HL-60 (cell line): ENCODE data around the gene IBA57.

Experiments
- POLR2AphosphoS5 ChIP-seq: IDR thresholded peaks from 2 replicates; pipeline ENCODE4 v1.6.1; 2012; ENCODE audit warnings: low read depth
- TF ChIP-seq, protein P1 (sequence below): IDR thresholded peaks from one replicate; pipeline ENCODE4 v1.5.1; 2011; ENCODE audit warnings: low read length, control low read depth, inconsistent platforms; ENCODE audit not compliant: insufficient read depth
- TF ChIP-seq, protein P2 (sequence below): IDR thresholded peaks from 2 replicates; pipeline ENCODE4 v1.6.1; 2012; ENCODE audit warnings: low read depth; ENCODE audit not compliant: insufficient replicate concordance

- TF ChIP-seq, protein P1, sequence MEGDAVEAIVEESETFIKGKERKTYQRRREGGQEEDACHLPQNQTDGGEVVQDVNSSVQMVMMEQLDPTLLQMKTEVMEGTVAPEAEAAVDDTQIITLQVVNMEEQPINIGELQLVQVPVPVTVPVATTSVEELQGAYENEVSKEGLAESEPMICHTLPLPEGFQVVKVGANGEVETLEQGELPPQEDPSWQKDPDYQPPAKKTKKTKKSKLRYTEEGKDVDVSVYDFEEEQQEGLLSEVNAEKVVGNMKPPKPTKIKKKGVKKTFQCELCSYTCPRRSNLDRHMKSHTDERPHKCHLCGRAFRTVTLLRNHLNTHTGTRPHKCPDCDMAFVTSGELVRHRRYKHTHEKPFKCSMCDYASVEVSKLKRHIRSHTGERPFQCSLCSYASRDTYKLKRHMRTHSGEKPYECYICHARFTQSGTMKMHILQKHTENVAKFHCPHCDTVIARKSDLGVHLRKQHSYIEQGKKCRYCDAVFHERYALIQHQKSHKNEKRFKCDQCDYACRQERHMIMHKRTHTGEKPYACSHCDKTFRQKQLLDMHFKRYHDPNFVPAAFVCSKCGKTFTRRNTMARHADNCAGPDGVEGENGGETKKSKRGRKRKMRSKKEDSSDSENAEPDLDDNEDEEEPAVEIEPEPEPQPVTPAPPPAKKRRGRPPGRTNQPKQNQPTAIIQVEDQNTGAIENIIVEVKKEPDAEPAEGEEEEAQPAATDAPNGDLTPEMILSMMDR = no peak
- no peak for TF ChIP-seq POLR2AphosphoS5
- TF ChIP-seq, protein P2, sequence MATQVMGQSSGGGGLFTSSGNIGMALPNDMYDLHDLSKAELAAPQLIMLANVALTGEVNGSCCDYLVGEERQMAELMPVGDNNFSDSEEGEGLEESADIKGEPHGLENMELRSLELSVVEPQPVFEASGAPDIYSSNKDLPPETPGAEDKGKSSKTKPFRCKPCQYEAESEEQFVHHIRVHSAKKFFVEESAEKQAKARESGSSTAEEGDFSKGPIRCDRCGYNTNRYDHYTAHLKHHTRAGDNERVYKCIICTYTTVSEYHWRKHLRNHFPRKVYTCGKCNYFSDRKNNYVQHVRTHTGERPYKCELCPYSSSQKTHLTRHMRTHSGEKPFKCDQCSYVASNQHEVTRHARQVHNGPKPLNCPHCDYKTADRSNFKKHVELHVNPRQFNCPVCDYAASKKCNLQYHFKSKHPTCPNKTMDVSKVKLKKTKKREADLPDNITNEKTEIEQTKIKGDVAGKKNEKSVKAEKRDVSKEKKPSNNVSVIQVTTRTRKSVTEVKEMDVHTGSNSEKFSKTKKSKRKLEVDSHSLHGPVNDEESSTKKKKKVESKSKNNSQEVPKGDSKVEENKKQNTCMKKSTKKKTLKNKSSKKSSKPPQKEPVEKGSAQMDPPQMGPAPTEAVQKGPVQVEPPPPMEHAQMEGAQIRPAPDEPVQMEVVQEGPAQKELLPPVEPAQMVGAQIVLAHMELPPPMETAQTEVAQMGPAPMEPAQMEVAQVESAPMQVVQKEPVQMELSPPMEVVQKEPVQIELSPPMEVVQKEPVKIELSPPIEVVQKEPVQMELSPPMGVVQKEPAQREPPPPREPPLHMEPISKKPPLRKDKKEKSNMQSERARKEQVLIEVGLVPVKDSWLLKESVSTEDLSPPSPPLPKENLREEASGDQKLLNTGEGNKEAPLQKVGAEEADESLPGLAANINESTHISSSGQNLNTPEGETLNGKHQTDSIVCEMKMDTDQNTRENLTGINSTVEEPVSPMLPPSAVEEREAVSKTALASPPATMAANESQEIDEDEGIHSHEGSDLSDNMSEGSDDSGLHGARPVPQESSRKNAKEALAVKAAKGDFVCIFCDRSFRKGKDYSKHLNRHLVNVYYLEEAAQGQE = no peak
Measured at GRCh38 chr1:228163776-228164519, 1.7 kb upstream of the IBA57 start.
